Liver (tissue), 9 donors: ENCODE measurements around the gene RPL21. TPM values are rescaled to one million over a fixed set of nuclear protein-coding genes. Genes with fewer than 3 reads are reported as not detected.

Experiments
- DNase-seq: peaks from one replicate; pipeline ENCODE4 v3.0.0-alpha.2; 2017; ENCODE audit warnings: low spot score
- H3K27ac ChIP-seq, 2 donors: one replicate each; pipeline ENCODE4 v1.7.0; 2013; ENCODE audit warnings: inconsistent platforms in 2 of 2, low read length in 2 of 2, control low read depth in 1 of 2, low read depth in 1 of 2, mild to moderate bottlenecking in 1 of 2
- H3K27me3 ChIP-seq, 4 donors: one replicate each; pipeline versions ENCODE4 v1.6.1 to v1.7.0; 2013; ENCODE audit warnings: low read length in 3 of 4, inconsistent platforms in 1 of 4, mild to moderate bottlenecking in 1 of 4, moderate library complexity in 1 of 4; ENCODE audit not compliant: control insufficient read depth in 4 of 4, insufficient read depth in 4 of 4
- H3K36me3 ChIP-seq, 4 donors: one replicate each; pipeline versions ENCODE4 v1.6.1 to v1.7.0; 2013; ENCODE audit warnings: low read length in 3 of 4, mild to moderate bottlenecking in 3 of 4, low read depth in 1 of 4, moderate library complexity in 1 of 4; ENCODE audit not compliant: control insufficient read depth in 4 of 4, insufficient read depth in 3 of 4
- H3K4me1 ChIP-seq, 4 donors: one replicate each; pipeline versions ENCODE4 v1.6.1 to v1.7.0; 2013; ENCODE audit warnings: low read length in 3 of 4, mild to moderate bottlenecking in 3 of 4, moderate library complexity in 1 of 4; ENCODE audit not compliant: control insufficient read depth in 4 of 4, insufficient read depth in 4 of 4
- H3K4me3 ChIP-seq, 3 donors: one replicate each; pipeline versions ENCODE4 v1.6.1 to v1.7.0; 2013; ENCODE audit warnings: low read length in 3 of 3, control low read depth in 1 of 3, low read depth in 1 of 3, mild to moderate bottlenecking in 1 of 3
- H3K9ac ChIP-seq, 2 donors: one replicate each; pipeline ENCODE4 v1.7.0; 2013; ENCODE audit warnings: low read length in 2 of 2, mild to moderate bottlenecking in 2 of 2, moderate library complexity in 2 of 2, control low read depth in 1 of 2, low read depth in 1 of 2
- H3K9me3 ChIP-seq, 4 donors: one replicate each; pipeline versions ENCODE4 v1.6.1 to v1.7.0; 2013; ENCODE audit warnings: low read length in 3 of 4; ENCODE audit not compliant: control insufficient read depth in 4 of 4
- EGR1 ChIP-seq, 2 donors: IDR thresholded peaks; 2 replicates each; pipeline ENCODE4 v1.6.1; 2016 to 2018; ENCODE audit warnings: antibody characterized with exemption in 2 of 2, low read depth in 2 of 2
- FOXA1 ChIP-seq: IDR thresholded peaks from 2 replicates; pipeline ENCODE4 v1.6.1; 2016; ENCODE audit warnings: antibody characterized with exemption
- FOXA2 ChIP-seq: IDR thresholded peaks from 2 replicates; pipeline ENCODE4 v1.6.1; 2016; ENCODE audit warnings: antibody characterized with exemption
- HNF4A ChIP-seq, 2 donors: conservative IDR thresholded peaks; 2 replicates each; pipeline ENCODE4 v1.6.1; 2016; ENCODE audit warnings: antibody characterized with exemption in 2 of 2, mild to moderate bottlenecking in 2 of 2
- RAD21 ChIP-seq, 2 donors: IDR thresholded peaks; 2 replicates each; pipeline ENCODE4 v1.6.1; 2016; ENCODE audit warnings: antibody characterized with exemption in 2 of 2, mild to moderate bottlenecking in 2 of 2
- RXRA ChIP-seq, 2 donors: IDR thresholded peaks; 2 replicates each; pipeline ENCODE4 v1.6.1; 2017 to 2018; ENCODE audit warnings: antibody characterized with exemption in 2 of 2, mild to moderate bottlenecking in 1 of 2
- SP1 ChIP-seq: IDR thresholded peaks from 2 replicates; pipeline ENCODE4 v1.6.1; 2018; ENCODE audit warnings: antibody characterized with exemption, mild to moderate bottlenecking
- TAF1 ChIP-seq: conservative IDR thresholded peaks from 2 replicates; pipeline ENCODE4 v1.6.1; 2016; ENCODE audit warnings: antibody characterized with exemption, mild to moderate bottlenecking
- WGBS: extraction: QIAGEN DNeasy Blood & Tissue Kit; methylation state at CpG from one replicate; pipeline ENCODE4 v1.1.7; 2013; 5-methylcytosine and 5-hydroxymethylcytosine counted together
- polyA plus RNA-seq, 2 donors: library from polyadenylated mRNA; stranded (reverse) in 1 of 2; unstranded in 1 of 2; fragments of 200-250 nt in 1 of 2; fragments of >200 nt in 1 of 2; fragmentation: Nextera tagmentation in 1 of 2; extraction: Ambion mirVana in 1 of 2; gene quantifications; one replicate each; pipeline versions ENCODE4 v1.2.1 to v1.2.3, GENCODE V29; 2013 to 2015
- total RNA-seq, 2 donors: library from RNA; depleted of rRNA; stranded (reverse); fragments of >200 nt; gene quantifications; one replicate each; pipeline ENCODE4 v1.2.3, GENCODE V29; 2014
- TF ChIP-seq, protein P1 (sequence below): fragments of 150-350 bp; IDR thresholded peaks from 2 replicates; pipeline ENCODE4 v1.5.1; 2017; ENCODE audit warnings: improper control_type of control experiment, low read depth, low read length; ENCODE audit not compliant: missing input control
- TF ChIP-seq, protein P2 (sequence below): IDR thresholded peaks from 2 replicates; pipeline ENCODE4 v1.6.1; 2016; ENCODE audit warnings: antibody characterized with exemption
- donor health status: healthy.
- donor health status: healthy.
- donor health status: healthy.
- donor health status: healthy.
- donor health status: healthy.

Gene RPL21
- total and polyA plus RNA-seq, 4 donors, result 206 to 648 (median 442) TPM

DNA sequence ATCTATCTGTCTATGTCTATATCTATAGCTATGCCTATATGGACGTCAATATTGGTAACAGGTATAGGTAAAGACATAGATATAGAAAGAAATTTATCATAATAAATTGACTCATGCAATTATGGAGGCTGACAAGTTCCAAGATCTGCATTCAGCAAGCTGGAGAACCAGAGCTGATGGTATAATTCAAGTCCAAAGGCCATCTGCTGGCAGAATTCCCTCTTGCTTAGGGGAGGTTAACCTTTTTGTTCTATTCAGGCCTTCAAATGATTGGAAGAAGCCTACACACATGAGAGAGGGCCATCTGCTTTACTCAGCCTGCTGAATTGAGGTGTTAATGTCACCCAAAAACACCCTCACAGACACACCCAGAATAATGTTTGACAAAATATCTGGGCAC lies 30.1 kb downstream of the RPL21 start:
- Histone ChIP-seq H3K27me3 (no peaks in the 10 kb centered on the region), H3K27ac (no peak overlapping the region), H3K36me3 (no peaks in the 10 kb centered on the region), H3K4me3 (no peak overlapping the region), H3K9me3 (no peaks in the 10 kb centered on the region), H3K9ac (no peak overlapping the region), H3K4me1 (peaks cover 0 to 3% (median 0%) of the 10 kb centered on the region in 4 donors)
- TF ChIP-seq, protein P1, sequence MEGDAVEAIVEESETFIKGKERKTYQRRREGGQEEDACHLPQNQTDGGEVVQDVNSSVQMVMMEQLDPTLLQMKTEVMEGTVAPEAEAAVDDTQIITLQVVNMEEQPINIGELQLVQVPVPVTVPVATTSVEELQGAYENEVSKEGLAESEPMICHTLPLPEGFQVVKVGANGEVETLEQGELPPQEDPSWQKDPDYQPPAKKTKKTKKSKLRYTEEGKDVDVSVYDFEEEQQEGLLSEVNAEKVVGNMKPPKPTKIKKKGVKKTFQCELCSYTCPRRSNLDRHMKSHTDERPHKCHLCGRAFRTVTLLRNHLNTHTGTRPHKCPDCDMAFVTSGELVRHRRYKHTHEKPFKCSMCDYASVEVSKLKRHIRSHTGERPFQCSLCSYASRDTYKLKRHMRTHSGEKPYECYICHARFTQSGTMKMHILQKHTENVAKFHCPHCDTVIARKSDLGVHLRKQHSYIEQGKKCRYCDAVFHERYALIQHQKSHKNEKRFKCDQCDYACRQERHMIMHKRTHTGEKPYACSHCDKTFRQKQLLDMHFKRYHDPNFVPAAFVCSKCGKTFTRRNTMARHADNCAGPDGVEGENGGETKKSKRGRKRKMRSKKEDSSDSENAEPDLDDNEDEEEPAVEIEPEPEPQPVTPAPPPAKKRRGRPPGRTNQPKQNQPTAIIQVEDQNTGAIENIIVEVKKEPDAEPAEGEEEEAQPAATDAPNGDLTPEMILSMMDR, result no peak
- TF ChIP-seq HNF4A (conservative IDR thresholded peaks at IDR 0.05) (peak; percentile 24 to 46), RAD21 (IDR thresholded peaks at IDR 0.05) (peak in 1 of 2 donors; percentile 40)
- DNase-seq, result no peak
- WGBS, result 43% methylated on average over 1 of the region's 1 CpG

DNA sequence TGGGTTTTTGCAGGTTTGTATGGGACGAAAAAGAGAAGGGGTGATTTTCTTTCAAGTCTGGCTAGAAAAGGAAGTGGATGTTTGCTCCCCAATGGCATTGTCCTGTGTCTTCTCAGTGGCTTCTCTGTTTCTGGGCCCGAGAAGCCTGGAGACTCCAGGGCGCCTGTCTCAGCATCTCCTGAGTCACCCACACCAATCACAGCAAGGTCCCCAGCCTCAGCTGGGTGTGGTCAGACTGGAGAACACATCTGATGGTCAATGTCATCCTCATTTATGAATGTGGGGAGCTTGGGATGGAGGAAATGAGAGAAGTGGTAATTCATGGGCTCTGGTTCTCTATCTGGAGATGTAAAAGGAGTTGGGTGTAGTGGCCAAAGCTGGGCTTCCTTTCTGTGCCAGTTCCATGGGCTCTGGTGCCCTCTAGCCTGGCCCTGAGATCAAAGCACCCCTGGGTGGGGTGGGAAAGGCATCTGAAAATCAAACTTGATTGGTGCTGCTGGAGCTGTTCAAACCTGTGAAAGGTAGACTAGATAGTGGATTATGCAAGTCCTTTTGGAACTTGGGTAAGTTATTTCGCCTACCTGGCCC lies 32.6 kb downstream of the RPL21 start:
- TF ChIP-seq RAD21 (IDR thresholded peaks at IDR 0.05) (peak; percentile 72 to 74), TAF1 (no peak), EGR1 (IDR thresholded peaks at IDR 0.05; ENCODE audit: low read depth in 2 of 2) (no peak)
- TF ChIP-seq, protein P1, result peak; percentile 31
- Histone ChIP-seq H3K9ac (no peak overlapping the region), H3K27me3 (no peaks in the 10 kb centered on the region), H3K36me3 (no peaks in the 10 kb centered on the region), H3K4me3 (no peak overlapping the region), H3K9me3 (no peaks in the 10 kb centered on the region), H3K4me1 (peaks cover 0 to 3% (median 0%) of the 10 kb centered on the region in 4 donors), H3K27ac (no peak overlapping the region)
- no peak for DNase-seq
- WGBS, result 78% methylated on average over 4 of the region's 4 CpGs

DNA sequence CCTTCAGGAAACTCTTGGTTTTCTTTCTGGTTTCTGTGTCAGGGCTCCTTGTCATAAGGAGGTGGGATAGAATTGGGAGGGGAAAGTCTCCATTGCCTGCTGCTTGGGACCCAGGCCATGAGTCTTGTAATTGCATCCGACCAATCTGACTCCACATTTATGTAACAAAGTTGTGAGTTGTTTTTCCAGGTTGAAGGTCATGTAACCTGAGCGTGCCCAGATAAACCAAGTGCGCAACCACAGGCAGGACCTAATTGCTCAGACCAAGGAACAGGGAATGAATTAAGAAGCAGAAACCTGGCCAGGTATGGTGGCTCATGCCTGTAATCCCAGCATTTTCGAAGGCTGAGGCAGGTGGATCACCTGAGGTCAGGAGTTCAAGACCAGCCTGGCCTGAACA lies 37.0 kb downstream of the RPL21 start:
- H3K4me3 ChIP-seq, result no peak overlapping the region
- H3K27ac ChIP-seq, result no peak overlapping the region
- no peak for DNase-seq
- no peaks in the 10 kb centered on the region for H3K4me1 ChIP-seq
- no peaks in the 10 kb centered on the region for H3K27me3 ChIP-seq
- WGBS, result 57% methylated on average over 4 of the region's 4 CpGs
- no peak overlapping the region for H3K9ac ChIP-seq
- TF ChIP-seq SP1 (peak; percentile 35), FOXA2 (no peak), FOXA1 (no peak), RAD21 (IDR thresholded peaks at IDR 0.05) (no peak), HNF4A (conservative IDR thresholded peaks at IDR 0.05) (peak; percentile 8 to 19), RXRA (IDR thresholded peaks at IDR 0.05) (peak in 1 of 2 donors; percentile 7)
- TF ChIP-seq, protein P2, sequence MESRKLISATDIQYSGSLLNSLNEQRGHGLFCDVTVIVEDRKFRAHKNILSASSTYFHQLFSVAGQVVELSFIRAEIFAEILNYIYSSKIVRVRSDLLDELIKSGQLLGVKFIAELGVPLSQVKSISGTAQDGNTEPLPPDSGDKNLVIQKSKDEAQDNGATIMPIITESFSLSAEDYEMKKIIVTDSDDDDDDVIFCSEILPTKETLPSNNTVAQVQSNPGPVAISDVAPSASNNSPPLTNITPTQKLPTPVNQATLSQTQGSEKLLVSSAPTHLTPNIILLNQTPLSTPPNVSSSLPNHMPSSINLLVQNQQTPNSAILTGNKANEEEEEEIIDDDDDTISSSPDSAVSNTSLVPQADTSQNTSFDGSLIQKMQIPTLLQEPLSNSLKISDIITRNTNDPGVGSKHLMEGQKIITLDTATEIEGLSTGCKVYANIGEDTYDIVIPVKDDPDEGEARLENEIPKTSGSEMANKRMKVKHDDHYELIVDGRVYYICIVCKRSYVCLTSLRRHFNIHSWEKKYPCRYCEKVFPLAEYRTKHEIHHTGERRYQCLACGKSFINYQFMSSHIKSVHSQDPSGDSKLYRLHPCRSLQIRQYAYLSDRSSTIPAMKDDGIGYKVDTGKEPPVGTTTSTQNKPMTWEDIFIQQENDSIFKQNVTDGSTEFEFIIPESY, result no peak
- no peaks in the 10 kb centered on the region for H3K36me3 ChIP-seq
- H3K9me3 ChIP-seq, result no peaks in the 10 kb centered on the region
